Measurements from ENCODE around the gene DDRGK1.

- TF ChIP-seq, protein P1, sequence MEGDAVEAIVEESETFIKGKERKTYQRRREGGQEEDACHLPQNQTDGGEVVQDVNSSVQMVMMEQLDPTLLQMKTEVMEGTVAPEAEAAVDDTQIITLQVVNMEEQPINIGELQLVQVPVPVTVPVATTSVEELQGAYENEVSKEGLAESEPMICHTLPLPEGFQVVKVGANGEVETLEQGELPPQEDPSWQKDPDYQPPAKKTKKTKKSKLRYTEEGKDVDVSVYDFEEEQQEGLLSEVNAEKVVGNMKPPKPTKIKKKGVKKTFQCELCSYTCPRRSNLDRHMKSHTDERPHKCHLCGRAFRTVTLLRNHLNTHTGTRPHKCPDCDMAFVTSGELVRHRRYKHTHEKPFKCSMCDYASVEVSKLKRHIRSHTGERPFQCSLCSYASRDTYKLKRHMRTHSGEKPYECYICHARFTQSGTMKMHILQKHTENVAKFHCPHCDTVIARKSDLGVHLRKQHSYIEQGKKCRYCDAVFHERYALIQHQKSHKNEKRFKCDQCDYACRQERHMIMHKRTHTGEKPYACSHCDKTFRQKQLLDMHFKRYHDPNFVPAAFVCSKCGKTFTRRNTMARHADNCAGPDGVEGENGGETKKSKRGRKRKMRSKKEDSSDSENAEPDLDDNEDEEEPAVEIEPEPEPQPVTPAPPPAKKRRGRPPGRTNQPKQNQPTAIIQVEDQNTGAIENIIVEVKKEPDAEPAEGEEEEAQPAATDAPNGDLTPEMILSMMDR (IDR thresholded peaks at IDR 0.05; ENCODE audit: low read length) = no peak
- TF ChIP-seq EZH2 (IDR thresholded peaks at IDR 0.05; ENCODE audit: borderline replicate concordance, low read length) = no peak
Observed at GRCh38 chr20:3247638-3248037, 43.2 kb upstream of the DDRGK1 start.

All from OCI-LY1 (cell line).